ENCODE measurements around the gene COMMD3. TPM values are rescaled to one million over a fixed set of nuclear protein-coding genes. Genes with fewer than 3 reads are reported as not detected.

Gene COMMD3
- total RNA-seq, 2 experiments from 2014 or later, result 71.3 to 75.0 TPM

DNA sequence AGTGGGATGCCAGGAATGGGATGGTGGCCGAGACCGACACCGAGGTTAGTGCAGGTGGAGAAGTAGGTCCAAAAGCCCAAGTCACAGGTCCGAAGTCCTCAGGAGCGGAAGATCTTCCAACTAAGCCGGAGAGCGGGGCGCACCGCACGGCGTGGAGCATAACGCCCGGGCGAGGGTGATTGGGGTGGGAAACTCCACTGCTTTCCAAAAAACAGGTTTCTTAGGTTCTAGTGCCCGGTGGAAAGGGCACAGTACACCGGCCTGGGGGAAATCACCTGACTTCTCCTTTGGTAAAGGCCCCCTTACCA lies 17.7 kb downstream of the COMMD3 start:
- ChIA-PET POLR2A (no interaction called here), CTCF (no interaction called here)

DNA sequence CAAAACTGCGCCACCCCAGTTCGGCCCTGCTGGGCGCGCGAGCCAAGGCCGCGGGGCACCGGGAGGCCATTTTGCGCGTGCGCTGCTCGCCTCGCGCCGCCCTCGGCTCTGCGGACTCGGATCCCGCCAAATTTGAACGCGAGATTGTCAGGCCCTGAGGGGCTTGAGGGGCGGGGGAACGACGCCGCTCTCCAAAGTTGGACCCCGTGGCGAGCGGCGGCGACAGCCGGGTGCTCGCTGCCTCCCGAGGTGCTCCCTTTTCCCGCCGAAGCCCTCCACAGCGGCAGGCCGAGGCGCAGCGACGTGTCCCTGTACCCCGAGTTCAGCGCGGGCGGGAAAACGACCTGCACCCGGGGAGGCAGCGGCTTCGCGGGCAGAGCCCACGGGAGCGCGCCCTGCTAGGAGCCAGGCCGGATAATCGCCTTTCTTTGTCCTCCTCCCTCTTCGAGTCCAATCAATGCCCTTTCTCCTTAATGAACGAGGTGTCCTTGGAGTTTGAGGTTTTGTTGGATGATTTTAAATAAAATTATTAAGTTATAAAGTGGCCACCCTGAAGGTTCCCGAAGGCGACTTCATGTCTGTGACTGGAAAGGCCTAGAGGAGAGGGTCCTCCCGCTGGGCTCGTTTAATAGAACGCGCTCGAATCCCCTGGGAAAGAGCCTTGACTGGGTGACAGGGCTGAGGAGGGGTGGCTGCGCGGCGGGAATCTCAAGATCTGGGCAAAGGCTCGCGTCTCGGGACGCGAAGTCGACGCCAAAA lies 18.4 kb downstream of the COMMD3 start:
- ChIA-PET CTCF (no interaction called here), POLR2A (interaction anchor here (0.9 kb wide), 1 partner anchor 9 kb away, joined by 3 read pairs; no protein-coding TSS in a partner anchor)

DNA sequence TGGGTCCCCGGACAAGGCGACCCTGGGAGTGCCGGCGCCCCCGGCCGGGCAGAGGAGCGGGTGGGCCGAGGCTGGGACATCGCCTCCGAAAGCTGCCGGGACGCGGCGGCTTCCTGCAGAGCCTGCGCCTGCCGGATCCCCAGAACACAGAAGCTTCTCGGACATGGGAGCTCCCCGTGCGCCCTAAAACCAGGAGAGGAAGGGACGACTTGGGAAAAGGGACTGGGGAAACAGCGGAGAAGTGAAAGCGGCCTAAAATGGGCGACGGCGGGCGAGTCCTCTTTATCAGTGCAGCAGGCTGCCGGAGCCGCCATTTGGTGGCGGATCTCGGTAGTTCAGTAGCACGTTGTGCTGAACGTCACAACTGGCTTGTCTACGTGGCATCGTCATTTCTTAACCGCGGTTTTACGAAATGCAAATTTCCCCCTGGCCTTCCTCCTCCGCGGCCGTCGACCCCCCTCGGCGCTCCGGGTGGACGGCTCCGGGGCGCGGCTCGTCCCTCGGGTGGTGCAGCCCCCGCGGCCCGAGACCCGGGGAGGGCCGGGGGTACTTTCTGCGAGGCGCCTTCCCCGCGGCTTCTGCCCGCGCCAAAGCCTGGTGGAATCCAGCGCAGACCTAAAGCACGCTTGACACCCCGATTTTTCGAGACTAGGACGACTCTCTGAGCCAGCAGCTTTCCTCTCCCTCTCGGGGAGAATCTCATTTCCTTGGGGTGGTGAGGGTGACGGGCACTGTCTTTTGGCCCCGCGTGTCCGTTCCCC lies 19.2 kb downstream of the COMMD3 start:
- ChIA-PET CTCF (no interaction called here), POLR2A (interaction anchor here (0.9 kb wide), 1 partner anchor 8 kb away, joined by 3 read pairs; no protein-coding TSS in a partner anchor)

- CTCF ChIA-PET, result no interaction called here
These were observed 22.2 kb downstream of the COMMD3 start for GRCh38 chr10:22338185-22338900.

DNA sequence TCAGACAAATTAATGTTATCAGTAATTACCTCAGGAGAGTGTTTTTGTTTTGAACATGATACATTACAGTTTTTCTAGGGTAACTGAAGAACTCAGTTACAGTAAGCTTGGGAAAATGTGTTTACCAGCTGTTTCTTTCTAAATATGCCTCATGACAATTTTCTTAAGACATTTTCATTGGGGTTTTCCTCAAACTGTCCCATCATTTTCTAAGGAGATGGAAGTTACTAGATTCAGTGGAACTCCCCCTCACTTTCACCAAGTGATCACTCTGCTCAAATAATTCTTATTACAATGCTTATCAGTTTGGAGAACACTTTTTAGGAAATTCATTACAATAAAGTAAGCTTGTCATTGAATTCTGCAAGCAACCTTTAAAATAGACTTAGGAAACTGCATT lies 22.7 kb downstream of the COMMD3 start:
- POLR2A ChIA-PET, result interaction anchor here (2.5 kb wide), 1 partner anchor 98 kb away, joined by 10 read pairs; no protein-coding TSS in a partner anchor
- CTCF ChIA-PET, result interaction anchor here (1.4 to 1.6 kb wide), 2 partner anchors 23 to 79 kb away, joined by 3 to 5 read pairs; partner anchors contain the start of gene COMMD3

More at GRCh38 chr10:22338185-22338900, 22.2 kb downstream of the COMMD3 start:
- POLR2A ChIA-PET, result no interaction called here

GRCh38 chr10:22339761-22340328 lies 23.7 kb downstream of the COMMD3 start:
- ChIA-PET CTCF (interaction anchor here (0.9 to 1.6 kb wide), 3 partner anchors 24 to 234 kb away, joined by 3 to 5 read pairs (median 3); partner anchors contain the start of gene COMMD3), POLR2A (interaction anchor here (0.6 to 2.5 kb wide), 8 partner anchors 15 to 714 kb away, joined by 3 to 10 read pairs (median 4); partner anchors contain the start of gene COMMD3)

DNA sequence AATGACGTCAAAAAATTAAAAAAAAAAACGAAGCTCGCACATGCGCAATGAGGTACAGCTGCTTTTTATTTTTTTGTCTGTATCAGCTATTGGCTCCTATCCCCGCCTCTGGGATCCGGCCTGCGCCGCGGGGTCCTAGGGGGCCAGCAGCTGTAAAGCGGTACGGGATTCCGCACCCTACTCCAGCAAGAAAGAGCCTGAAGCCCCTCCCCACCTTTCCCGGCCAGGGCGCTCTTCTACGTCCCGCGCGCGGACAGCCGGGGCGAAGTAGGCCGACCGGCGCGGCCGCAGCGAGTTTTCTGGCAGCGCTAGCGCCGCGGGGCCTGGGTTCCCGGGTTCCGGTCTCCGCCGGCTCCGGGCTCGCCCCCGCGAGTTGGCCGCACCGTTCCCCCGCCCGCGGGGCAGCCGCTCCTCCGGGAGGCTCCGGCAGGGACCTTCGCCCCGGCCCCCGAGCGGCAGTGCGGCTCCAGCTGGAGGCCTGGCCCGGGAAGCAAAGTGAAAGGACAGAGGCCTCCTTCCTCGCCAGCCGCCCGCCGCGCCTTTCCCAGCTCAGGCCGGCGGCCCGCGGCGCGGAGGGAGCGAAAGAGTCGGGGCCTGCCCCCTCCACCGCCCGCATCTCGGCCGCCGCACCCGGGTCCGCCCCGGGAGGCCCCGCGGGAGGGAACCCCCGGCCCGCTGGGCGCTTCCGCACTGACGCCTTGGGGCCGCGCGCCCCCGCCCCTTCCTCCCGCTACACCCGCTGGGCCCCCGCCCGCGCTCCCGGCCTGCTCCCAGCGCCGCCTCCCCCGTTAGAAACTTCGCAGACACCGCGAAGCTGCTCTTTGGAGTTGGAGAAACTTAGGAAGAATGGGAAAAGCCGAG lies 24.4 kb downstream of the COMMD3 start:
- POLR2A ChIA-PET, result interaction anchor here (0.6 to 2.5 kb wide), 11 partner anchors 16 to 715 kb away, joined by 3 to 10 read pairs (median 4); partner anchors contain the start of genes COMMD3 and DNAJC1
- CTCF ChIA-PET, result interaction anchor here (0.6 to 1.6 kb wide), 4 partner anchors 25 to 793 kb away, joined by 3 to 5 read pairs (median 4); partner anchors contain the start of gene COMMD3

DNA sequence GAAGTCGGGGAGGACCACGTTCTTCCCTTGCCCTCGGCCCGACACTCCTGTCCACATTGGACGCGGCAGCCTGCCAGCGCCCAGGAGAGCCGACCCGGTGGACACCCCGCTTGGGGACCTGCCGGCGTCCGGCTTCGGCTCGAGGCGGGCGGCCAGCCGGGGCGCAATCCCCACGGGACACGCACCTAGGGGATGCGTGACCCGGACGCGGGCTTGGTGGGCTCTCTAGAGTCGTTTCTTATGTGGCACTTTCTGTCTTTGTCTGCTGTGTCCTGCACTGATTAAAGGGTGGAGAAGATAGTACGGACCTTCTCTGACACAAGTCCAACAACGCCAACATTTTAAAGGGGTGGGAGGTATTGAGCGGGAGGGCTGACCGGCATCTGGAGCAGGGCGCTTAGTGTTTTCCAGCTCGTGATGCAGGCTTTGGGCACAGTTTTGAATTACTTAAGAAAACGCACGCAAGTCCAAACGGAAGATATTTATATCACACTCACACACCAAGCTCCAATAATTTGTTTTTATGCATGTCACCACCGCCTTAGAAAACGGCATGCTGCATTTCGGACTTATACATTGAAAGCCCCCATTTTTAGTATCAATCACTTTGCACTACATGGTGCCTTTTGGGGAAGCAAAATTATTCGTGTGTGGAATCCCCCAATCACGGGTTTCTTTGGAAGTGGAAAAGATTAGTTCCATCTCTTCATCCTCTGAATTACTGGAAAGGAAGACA lies 25.2 kb downstream of the COMMD3 start:
- ChIA-PET POLR2A (interaction anchor here (0.6 to 2.5 kb wide), 7 partner anchors 17 to 338 kb away, joined by 3 to 10 read pairs (median 3); partner anchors contain the start of gene DNAJC1), CTCF (interaction anchor here (0.6 kb wide), 1 partner anchor 794 kb away, joined by 4 read pairs; no protein-coding TSS in a partner anchor)

DNA sequence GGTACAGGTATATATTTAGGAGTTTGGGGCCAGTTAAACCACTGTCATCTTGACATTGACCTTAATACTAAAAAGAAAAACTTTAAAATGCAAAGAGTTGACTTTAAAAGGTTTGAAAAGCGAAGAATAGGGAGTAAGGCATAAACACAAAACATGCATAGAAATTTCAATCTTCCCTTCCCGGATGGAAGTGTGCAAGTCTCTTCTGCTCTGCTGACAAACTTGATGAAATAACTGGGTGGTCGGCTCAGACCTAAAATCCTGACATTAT lies 25.7 kb downstream of the COMMD3 start:
- CTCF ChIA-PET, result no interaction called here
- POLR2A ChIA-PET, result interaction anchor here (0.6 to 1.2 kb wide), 3 partner anchors 21 to 338 kb away, joined by 3 to 10 read pairs (median 3); partner anchors contain the start of gene DNAJC1

DNA sequence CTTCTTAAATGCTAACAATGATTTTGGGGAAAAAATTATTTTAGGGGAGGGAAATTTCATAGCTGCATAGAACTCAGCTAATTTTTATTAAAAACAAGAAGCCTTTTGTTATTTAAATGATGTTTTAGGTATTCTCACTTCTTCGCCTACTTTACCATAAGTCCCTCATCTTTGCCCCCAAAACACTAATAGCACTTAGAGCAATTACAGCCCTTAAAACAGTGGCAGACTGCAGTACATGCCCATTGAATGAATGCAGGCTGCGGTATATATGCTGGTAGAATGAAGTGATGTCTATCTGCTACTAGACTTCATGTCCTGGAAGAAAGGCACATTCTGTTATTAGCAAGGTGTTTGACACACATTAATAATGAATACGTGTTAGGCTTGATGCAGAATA lies 26.2 kb downstream of the COMMD3 start:
- ChIA-PET POLR2A (no interaction called here), CTCF (no interaction called here)

- POLR2A ChIA-PET, result interaction anchor here (1.1 kb wide), 1 partner anchor 9 kb away, joined by 3 read pairs; no protein-coding TSS in a partner anchor
These were observed 27.5 kb downstream of the COMMD3 start for GRCh38 chr10:22343731-22344130.

GRCh38 chr10:22344249-22344648 lies 28.1 kb downstream of the COMMD3 start:
- ChIA-PET POLR2A (interaction anchor here (1.1 kb wide), 1 partner anchor 9 kb away, joined by 3 read pairs; no protein-coding TSS in a partner anchor), CTCF (interaction anchor here (0.6 to 2.0 kb wide), 2 partner anchors 24 to 398 kb away, joined by 3 to 4 read pairs; no protein-coding TSS in a partner anchor)

More at GRCh38 chr10:22343731-22344130, 27.5 kb downstream of the COMMD3 start:
- CTCF ChIA-PET, result interaction anchor here (0.6 to 2.0 kb wide), 2 partner anchors 24 to 398 kb away, joined by 3 to 4 read pairs; no protein-coding TSS in a partner anchor

DNA sequence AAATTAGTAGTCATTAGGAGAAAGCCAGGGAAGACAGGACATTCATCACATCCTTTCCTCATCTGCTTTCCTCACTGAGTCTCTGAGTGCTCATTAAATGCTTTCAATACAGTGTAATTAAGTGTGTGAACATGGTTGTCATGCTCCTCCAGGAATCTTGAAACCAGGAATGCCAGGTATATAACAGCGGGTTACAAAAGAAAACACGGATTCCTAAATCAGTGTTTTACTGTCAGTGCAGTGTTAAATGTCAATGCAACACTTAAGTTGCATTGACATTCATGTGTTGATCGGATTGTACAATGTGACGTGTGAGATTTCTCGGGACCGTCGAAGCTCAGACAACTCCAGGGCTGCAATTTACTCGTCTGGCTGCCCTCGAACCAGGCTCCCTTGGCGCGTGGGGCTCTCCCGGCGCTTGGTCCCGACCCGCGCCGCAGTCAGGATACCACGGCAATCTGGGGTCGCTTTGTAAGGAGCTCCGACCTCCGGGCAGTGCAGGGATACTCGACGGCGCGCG lies 28.7 kb downstream of the COMMD3 start:
- POLR2A ChIA-PET, result no interaction called here
- CTCF ChIA-PET, result interaction anchor here (2.0 kb wide), 1 partner anchor 25 kb away, joined by 4 read pairs; no protein-coding TSS in a partner anchor

DNA sequence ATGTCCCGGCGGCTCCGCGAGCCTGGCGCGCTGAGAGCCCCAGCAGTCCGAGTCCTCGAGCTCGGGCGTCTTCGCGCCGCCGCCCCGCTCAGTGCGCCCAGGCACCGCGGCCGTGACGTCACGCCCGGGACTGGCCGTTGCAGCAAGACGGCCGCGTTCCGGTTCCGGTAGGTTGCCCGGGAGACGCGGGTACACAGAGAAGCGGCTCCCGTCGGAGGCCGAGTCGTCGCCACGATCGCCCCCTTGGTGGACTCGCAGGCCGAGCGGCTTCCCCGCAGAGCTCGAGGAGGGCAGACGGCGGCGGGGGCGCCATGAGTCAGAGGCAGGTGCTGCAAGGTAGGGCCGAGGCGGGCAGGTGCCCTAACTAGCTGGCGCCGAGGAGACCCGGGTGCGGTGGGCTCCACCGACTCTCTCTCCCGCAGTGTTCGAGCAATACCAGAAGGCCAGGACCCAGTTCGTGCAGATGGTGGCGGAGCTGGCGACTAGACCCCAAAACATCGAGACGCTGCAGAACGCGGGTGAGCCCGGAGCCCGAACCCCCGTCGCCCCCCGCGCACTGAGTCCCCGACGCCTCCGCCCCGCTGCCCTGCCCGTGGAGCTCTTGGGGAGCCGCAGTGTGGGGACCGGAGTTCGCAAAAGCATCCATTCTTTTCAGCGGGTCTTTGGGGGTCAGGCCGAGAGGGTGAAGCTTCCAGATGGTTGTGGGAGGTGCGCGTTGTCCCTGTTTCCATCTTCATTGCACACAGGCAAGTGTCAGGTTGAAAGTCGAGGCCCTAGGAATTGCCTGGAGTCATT lies 29.3 kb downstream of the COMMD3 start, which contains the start of gene SPAG6:
Gene SPAG6, plus strand, starts transcription at position 196 of the 795 bp plus-strand sequence. Its CDS starts 116 bp downstream, at position 312.
- ChIA-PET CTCF (no interaction called here), POLR2A (no interaction called here)

GRCh38 chr10:22346096-22346661 lies 30.0 kb downstream of the COMMD3 start:
- POLR2A ChIA-PET, result no interaction called here
- CTCF ChIA-PET, result no interaction called here

- ChIA-PET CTCF (no interaction called here), POLR2A (no interaction called here)
These were observed 33.6 kb downstream of the COMMD3 start for GRCh38 chr10:22349755-22350154.
